Transverse colon (tissue), 4 donors: ENCODE measurements around the gene KCNMB1. TPM values are rescaled to one million over a fixed set of nuclear protein-coding genes. Genes with fewer than 3 reads are reported as not detected.

ENCODE experiments used
- DNase-seq: peaks from one replicate; pipeline ENCODE4 v3.0.0-alpha.2; 2019
- H3K27ac ChIP-seq, 4 donors: fragments of 200-600 bp; sonication (generic); 2 replicates each; pipeline ENCODE4 v1.5.1; 2016 to 2018; ENCODE audit warnings: inconsistent platforms in 4 of 4
- H3K27me3 ChIP-seq: fragments of 200-600 bp; sonication (generic); 2 replicates; pipeline ENCODE4 v1.5.1; 2017; ENCODE audit warnings: inconsistent platforms
- H3K36me3 ChIP-seq, 4 donors: fragments of 200-600 bp; sonication (generic); 2 replicates each; pipeline ENCODE4 v1.5.1; 2017 to 2019; ENCODE audit warnings: inconsistent platforms in 4 of 4
- H3K4me1 ChIP-seq, 4 donors: fragments of 200-600 bp; sonication (generic); 2 replicates each; pipeline ENCODE4 v1.5.1; 2017 to 2020; ENCODE audit warnings: inconsistent platforms in 4 of 4
- H3K4me3 ChIP-seq, 4 donors: fragments of 200-600 bp; sonication (generic); 1 replicate in 1 of 4; 2 replicates in 3 of 4; pipeline versions ENCODE4 v1.5.1 to v1.6.1; 2017 to 2019; ENCODE audit warnings: inconsistent platforms in 4 of 4
- H3K9me3 ChIP-seq, 2 donors: fragments of 200-600 bp; sonication (generic); 2 replicates each; pipeline ENCODE4 v1.5.1; 2017 to 2019; ENCODE audit warnings: inconsistent platforms in 2 of 2
- CTCF ChIP-seq, 5 experiments: fragments of 200-600 bp in 3 of 5; fragments of 450-650 bp in 2 of 5; sonication (generic) in 3 of 5; IDR thresholded peaks; 1 replicate in 2 of 5; 2 replicates in 3 of 5; pipeline ENCODE4 v1.5.1; 2016 to 2017; ENCODE audit warnings: antibody characterized with exemption in 5 of 5, inconsistent platforms in 3 of 5, mild to moderate bottlenecking in 2 of 5, moderate library complexity in 1 of 5
- EP300 ChIP-seq: sonication (generic); formaldehyde crosslinking; IDR thresholded peaks from one replicate; pipeline ENCODE4 v1.6.1; 2017; ENCODE audit warnings: antibody characterized with exemption, low read depth
- POLR2A ChIP-seq: fragments of 450-650 bp; IDR thresholded peaks from one replicate; pipeline ENCODE4 v1.6.1; 2016; ENCODE audit warnings: antibody characterized with exemption, mild to moderate bottlenecking, moderate library complexity
- POLR2AphosphoS5 ChIP-seq, 3 donors: sonication (generic); formaldehyde crosslinking; IDR thresholded peaks; one replicate each; pipeline ENCODE4 v1.6.1; 2016; ENCODE audit warnings: antibody characterized with exemption in 3 of 3
- WGBS, 2 donors: methylation state at CpG; one replicate each; pipeline ENCODE4 v1.1.5; 2018; ENCODE audit warnings: low coverage in 1 of 2; 5-methylcytosine and 5-hydroxymethylcytosine counted together
- in situ Hi-C, 4 donors: fragments of 200-750 bp; cut with MboI; loops; one replicate each; pipeline versions ENCODE4 v1.15.0 to v1.15.1; 2017; ENCODE audit warnings: low sequenced_read_pairs in 3 of 4, low pct_ligation_motif_present in 1 of 4, low pct_unique_long_range_greater_than_20kb in 1 of 4
- intact Hi-C: fragments of 100-400 bp; cut with DNase I; formaldehyde crosslinking; loops from one replicate; pipeline ENCODE4 v1.15.1; 2023; ENCODE audit warnings: low total_unique reads
- total RNA-seq, 4 donors: library from RNA; depleted of rRNA; stranded (reverse); fragments of >200 nt; gene quantifications; one replicate each; pipeline ENCODE4 v1.1.0, GENCODE V29; 2016

KCNMB1 gene
- total RNA-seq, 4 donors from 2014 or later: 6.0 to 17.2 (median 8.0) TPM

GRCh38 chr5:170434966-170435605 is 45.9 kb upstream of the KCNMB1 start:
- H3K27ac ChIP-seq: no peak overlapping the region
- intact Hi-C loops: loop anchor here (1.0 kb wide), 1 partner anchor 198 kb away; no protein-coding TSS in a partner anchor
- WGBS, 2 donors: 29% methylated on average over 9 of the region's 16 CpGs; no CpG with 5 or more reads in 1 of the 2 donors
- H3K9me3 ChIP-seq: no peaks in the 10 kb centered on the region
- no peaks in the 10 kb centered on the region for H3K36me3 ChIP-seq
- no peaks in the 10 kb centered on the region for H3K4me1 ChIP-seq
- no peak overlapping the region for H3K4me3 ChIP-seq
- in situ Hi-C loops: loop anchor here in 3 of 4 donors (10.0 to 25.0 kb wide), 2 partner anchors 177 to 190 kb away; no protein-coding TSS in a partner anchor
- H3K27me3 ChIP-seq: peaks cover 3% of the 10 kb centered on the region
- no peak for TF ChIP-seq POLR2AphosphoS5 (IDR thresholded peaks at IDR 0.05)
- no peak for TF ChIP-seq EP300
- TF ChIP-seq CTCF (IDR thresholded peaks at IDR 0.05): peak; percentile 79 to 95 (median 94)
- TF ChIP-seq POLR2A: no peak
- peak; percentile 43 for DNase-seq

GRCh38 chr5:170432669-170433068 is 43.5 kb upstream of the KCNMB1 start:
- no peaks in the 10 kb centered on the region for H3K4me1 ChIP-seq
- no peak overlapping the region for H3K4me3 ChIP-seq
- intact Hi-C loops (no loop called here), in situ Hi-C loops (loop anchor here in 3 of 4 donors (10.0 to 25.0 kb wide), 2 partner anchors 180 to 192 kb away; no protein-coding TSS in a partner anchor)
- H3K9me3 ChIP-seq: no peaks in the 10 kb centered on the region
- H3K27me3 ChIP-seq: peaks cover 3% of the 10 kb centered on the region
- H3K36me3 ChIP-seq: no peaks in the 10 kb centered on the region
- no peak overlapping the region for H3K27ac ChIP-seq
- 86 to 87% methylated on average over 3 of the region's 3 CpGs for WGBS, 2 donors
- DNase-seq: no peak
- TF ChIP-seq CTCF (IDR thresholded peaks at IDR 0.05) (no peak), EP300 (no peak), POLR2A (no peak), POLR2AphosphoS5 (IDR thresholded peaks at IDR 0.05) (no peak)

GRCh38 chr5:170431571-170431970 is 42.4 kb upstream of the KCNMB1 start:
- no peak for DNase-seq
- in situ Hi-C loops: loop anchor here in 3 of 4 donors (10.0 to 25.0 kb wide), 2 partner anchors 181 to 193 kb away; no protein-coding TSS in a partner anchor

More at GRCh38 chr5:170431571-170431970, 42.4 kb upstream of the KCNMB1 start:
- intact Hi-C loops: loop anchor here (1.0 kb wide), 1 partner anchor 42 kb away; the partner anchor contains the start of gene KCNMB1
- TF ChIP-seq POLR2A (no peak), POLR2AphosphoS5 (IDR thresholded peaks at IDR 0.05) (no peak), EP300 (no peak), CTCF (IDR thresholded peaks at IDR 0.05) (no peak)
- H3K9me3 ChIP-seq: no peaks in the 10 kb centered on the region
- H3K27ac ChIP-seq: no peak overlapping the region
- peaks cover 3% of the 10 kb centered on the region for H3K27me3 ChIP-seq
- no peak overlapping the region for H3K4me3 ChIP-seq
- WGBS, 2 donors: 70% methylated on average over 4 of the region's 4 CpGs; no CpG with 5 or more reads in 1 of the 2 donors
- H3K36me3 ChIP-seq: no peaks in the 10 kb centered on the region
- no peaks in the 10 kb centered on the region for H3K4me1 ChIP-seq
